Lower leg skin (tissue), 4 donors: ENCODE data around the gene UGT1A5. TPM values are rescaled to one million over a fixed set of nuclear protein-coding genes. Genes with fewer than 3 reads are reported as not detected.
A peak's percentile ranks its signal among the peaks of the same experiment; 100 is the strongest.

Experiments used
- DNase-seq, 2 donors: peaks; one replicate each; pipeline ENCODE4 v3.0.0-alpha.2; 2019; ENCODE audit warnings: low spot score in 2 of 2
- H3K4me3 ChIP-seq: fragments of 200-600 bp; sonication (generic); 2 replicates; pipeline ENCODE4 v1.5.1; 2017; ENCODE audit warnings: mild to moderate bottlenecking, low read depth; ENCODE audit not compliant: poor library complexity, severe bottlenecking
- CTCF ChIP-seq, 3 donors: fragments of 450-650 bp; IDR thresholded peaks; one replicate each; pipeline ENCODE4 v1.5.1; 2016; ENCODE audit warnings: antibody characterized with exemption in 3 of 3, mild to moderate bottlenecking in 3 of 3, moderate library complexity in 2 of 3
- POLR2A ChIP-seq, 2 donors: fragments of 450-650 bp; IDR thresholded peaks; one replicate each; pipeline ENCODE4 v1.6.1; 2016 to 2017; ENCODE audit warnings: antibody characterized with exemption in 2 of 2, mild to moderate bottlenecking in 1 of 2, moderate library complexity in 1 of 2
- WGBS, 2 donors: methylation state at CpG; one replicate each; pipeline ENCODE4 v1.1.5; 2018; 5-methylcytosine and 5-hydroxymethylcytosine counted together
- intact Hi-C: fragments of 100-400 bp; cut with DNase I; formaldehyde crosslinking; loops from one replicate; pipeline ENCODE4 v1.15.0; 2023; ENCODE audit warnings: low total_unique reads
- total RNA-seq, 4 donors: library from RNA; depleted of rRNA; stranded (reverse); fragments of >200 nt; gene quantifications; one replicate each; pipeline ENCODE4 v1.1.0, GENCODE V29; 2016

UGT1A5 gene
- total RNA-seq, 4 donors from 2014 or later = 0.32 to 1.7 (median 0.80) TPM; not detected in 1

DNA sequence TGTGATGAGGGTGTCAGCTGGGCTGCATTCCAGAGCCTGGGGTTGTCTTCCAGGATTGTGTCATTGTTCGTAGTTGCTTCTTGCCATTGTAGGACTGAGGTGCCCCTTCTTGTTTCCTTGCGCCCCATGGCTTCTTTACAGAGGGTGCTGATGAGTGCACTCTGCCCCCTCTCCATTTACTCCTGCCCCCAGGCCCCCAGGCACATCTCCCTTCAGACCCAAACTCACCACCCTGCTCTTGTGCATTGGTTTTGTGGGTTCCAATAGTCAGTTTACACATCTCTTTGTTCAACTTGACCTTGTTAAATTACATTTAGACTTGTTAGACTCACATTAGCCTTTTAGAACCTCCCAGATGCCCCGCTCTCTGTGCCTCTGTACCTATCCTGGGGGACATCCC lies 108.5 kb downstream of the UGT1A5 start:
- intact Hi-C loops = no loop called here
- TF ChIP-seq CTCF (IDR thresholded peaks at IDR 0.05) = no peak
- TF ChIP-seq POLR2A (IDR thresholded peaks at IDR 0.05) = no peak
- no peak overlapping the region for H3K4me3 ChIP-seq
- no peak for DNase-seq
- 88 to 95% methylated on average over 3 of the region's 3 CpGs for WGBS, 2 donors

DNA sequence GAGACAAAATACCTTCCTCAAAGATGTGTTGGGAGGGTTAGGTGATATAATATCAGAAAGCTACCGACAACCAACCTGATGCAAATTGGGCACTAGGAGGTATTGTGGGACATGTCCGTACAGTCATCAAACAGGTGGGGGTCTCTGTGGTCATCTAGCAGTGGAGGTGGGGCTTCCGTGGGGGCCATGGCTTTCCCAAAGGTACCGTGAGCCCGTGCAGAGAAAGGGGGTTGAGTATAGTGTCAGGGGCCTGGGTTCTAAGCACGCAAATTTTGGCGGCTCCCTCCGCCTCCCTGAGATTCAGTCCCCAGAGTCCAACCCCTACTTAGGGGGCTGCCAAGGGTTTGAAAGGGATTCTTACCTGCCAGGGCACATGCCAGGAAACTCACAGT lies 109.0 kb downstream of the UGT1A5 start:
- intact Hi-C loops = no loop called here
- WGBS, 2 donors = 84 to 96% methylated on average over 7 to 8 of the region's 8 CpGs
- no peak overlapping the region for H3K4me3 ChIP-seq
- DNase-seq = no peak
- no peak for TF ChIP-seq POLR2A (IDR thresholded peaks at IDR 0.05)
- no peak for TF ChIP-seq CTCF (IDR thresholded peaks at IDR 0.05)

GRCh38 chr2:233822101-233822771 lies 109.5 kb downstream of the UGT1A5 start:
- 89 to 92% methylated on average over 15 of the region's 21 CpGs for WGBS, 2 donors

More at GRCh38 chr2:233822101-233822771, 109.5 kb downstream of the UGT1A5 start:
- H3K4me3 ChIP-seq = no peak overlapping the region
- no peak for TF ChIP-seq POLR2A (IDR thresholded peaks at IDR 0.05)
- no peak for TF ChIP-seq CTCF (IDR thresholded peaks at IDR 0.05)
- DNase-seq = peak in 1 of 2 donors; percentile 74
- intact Hi-C loops = no loop called here

Other genes starting within 250 kb of the UGT1A5 start
- gene USP40, start 146.1 kb upstream of the UGT1A5 start, total RNA-seq = 10 to 100 TPM; 26.9 to 38.7 (median 37.4) TPM
- not detected for gene UGT1A8, start 95.3 kb upstream of the UGT1A5 start, total RNA-seq
- gene UGT1A10, start 76.5 kb upstream of the UGT1A5 start, total RNA-seq = under 1 TPM in 1 of 4 donors, not detected in 3; 0.36 TPM
- gene UGT1A9, start 41.0 kb upstream of the UGT1A5 start, total RNA-seq = not detected
- 1 to 10 TPM in 2 of 4 donors, under 1 TPM in 2; 0.21 to 6.9 (median 1.6) TPM for gene UGT1A7, start 31.0 kb upstream of the UGT1A5 start, total RNA-seq
- 10 to 100 TPM; 11.5 to 35.6 (median 14.4) TPM for gene UGT1A6, start 20.0 kb upstream of the UGT1A5 start, total RNA-seq
- 1 to 10 TPM; 1.0 to 2.9 (median 2.4) TPM for gene UGT1A4, start 5.8 kb downstream of the UGT1A5 start, total RNA-seq
- 1 to 10 TPM in 1 of 4 donors, under 1 TPM in 2, not detected in 1; 0.30 to 1.1 (median 0.54) TPM for gene UGT1A3, start 16.1 kb downstream of the UGT1A5 start, total RNA-seq
- under 1 TPM; 0.21 to 0.80 (median 0.36) TPM for gene UGT1A1, start 47.4 kb downstream of the UGT1A5 start, total RNA-seq
- under 1 TPM in 2 of 4 donors, not detected in 2; 0.26 to 0.61 TPM for gene MROH2A, start 65.4 kb downstream of the UGT1A5 start, total RNA-seq
- 1 to 10 TPM; 1.2 to 4.4 (median 3.5) TPM for gene HJURP, start 141.6 kb downstream of the UGT1A5 start, total RNA-seq
- gene TRPM8, start 204.5 kb downstream of the UGT1A5 start, total RNA-seq = under 1 TPM in 2 of 4 donors, not detected in 2; 0.46 TPM